ENCODE results near the gene EVA1C.

DNA sequence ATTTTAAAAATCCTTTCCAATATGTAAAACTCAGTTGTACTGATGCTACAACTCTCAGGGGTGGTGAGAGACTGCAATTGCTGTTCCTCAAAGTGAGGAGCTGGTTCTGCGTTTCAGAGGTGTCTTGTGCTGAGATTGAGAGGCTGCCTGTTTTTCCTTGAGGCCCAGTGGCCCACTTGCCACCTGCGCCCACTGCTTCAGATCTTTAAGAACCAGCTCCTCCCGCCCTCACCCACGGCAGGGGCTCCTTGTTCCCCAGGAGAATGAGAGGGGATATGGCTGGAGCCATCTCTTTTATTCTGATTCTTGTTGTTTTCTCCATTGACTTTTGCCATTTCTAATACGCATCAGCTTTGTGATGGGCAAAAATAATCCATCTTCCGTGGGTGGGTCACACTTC, 45.5 kb downstream of the EVA1C start:
- no peak for TF ChIP-seq CTCF (IDR thresholded peaks at IDR 0.05)
- TF ChIP-seq POLR2AphosphoS5 (IDR thresholded peaks at IDR 0.05) = no peak
- TF ChIP-seq POLR2A (IDR thresholded peaks at IDR 0.05) = no peak
